ENCODE data around the gene APEH. TPM values are rescaled to one million over a fixed set of nuclear protein-coding genes. Genes with fewer than 3 reads are reported as not detected.

APEH gene
- total and polyA plus RNA-seq, 2 of the 13 experiments (the other 11 are each of a cell fraction or from before 2014, with no cell fraction given) = 116 to 130 TPM

GRCh38 chr3:49661281-49661680, 12.9 kb upstream of the APEH start:
- Histone ChIP-seq H2AFZ (ENCODE audit: low read length) (no peak overlapping the region), H3K27me3 (ENCODE audit: control insufficient read depth in 1 of 2, insufficient read depth in 2 of 2, low read length in 2 of 2) (no peaks in the 10 kb centered on the region), H3K4me3 (replicated peaks in 1 of 3; ENCODE audit: insufficient read depth in 1 of 3, low read depth in 2 of 3, low read length in 3 of 3) (no peak overlapping the region), H3K79me2 (ENCODE audit: insufficient read depth, low read length) (no peaks in the 10 kb centered on the region), H3K36me3 (replicated peaks in 1 of 2; ENCODE audit: control insufficient read depth in 1 of 2, insufficient read depth in 2 of 2, low read length in 2 of 2) (no peaks in the 10 kb centered on the region), H3K9me3 (ENCODE audit: low read length) (no peaks in the 10 kb centered on the region), H3K4me2 (ENCODE audit: low read depth, low read length) (no peak overlapping the region), H4K20me1 (ENCODE audit: insufficient read depth, low read length) (no peaks in the 10 kb centered on the region), H3K4me1 (ENCODE audit: insufficient read depth, low read length) (peaks cover 36% of the 10 kb centered on the region), H3K27ac (ENCODE audit: extremely low read length, insufficient read depth, low read length) (no peak overlapping the region), H3K9ac (ENCODE audit: insufficient read depth, low read depth, low read length) (no peak overlapping the region)
- TF ChIP-seq, protein P1, sequence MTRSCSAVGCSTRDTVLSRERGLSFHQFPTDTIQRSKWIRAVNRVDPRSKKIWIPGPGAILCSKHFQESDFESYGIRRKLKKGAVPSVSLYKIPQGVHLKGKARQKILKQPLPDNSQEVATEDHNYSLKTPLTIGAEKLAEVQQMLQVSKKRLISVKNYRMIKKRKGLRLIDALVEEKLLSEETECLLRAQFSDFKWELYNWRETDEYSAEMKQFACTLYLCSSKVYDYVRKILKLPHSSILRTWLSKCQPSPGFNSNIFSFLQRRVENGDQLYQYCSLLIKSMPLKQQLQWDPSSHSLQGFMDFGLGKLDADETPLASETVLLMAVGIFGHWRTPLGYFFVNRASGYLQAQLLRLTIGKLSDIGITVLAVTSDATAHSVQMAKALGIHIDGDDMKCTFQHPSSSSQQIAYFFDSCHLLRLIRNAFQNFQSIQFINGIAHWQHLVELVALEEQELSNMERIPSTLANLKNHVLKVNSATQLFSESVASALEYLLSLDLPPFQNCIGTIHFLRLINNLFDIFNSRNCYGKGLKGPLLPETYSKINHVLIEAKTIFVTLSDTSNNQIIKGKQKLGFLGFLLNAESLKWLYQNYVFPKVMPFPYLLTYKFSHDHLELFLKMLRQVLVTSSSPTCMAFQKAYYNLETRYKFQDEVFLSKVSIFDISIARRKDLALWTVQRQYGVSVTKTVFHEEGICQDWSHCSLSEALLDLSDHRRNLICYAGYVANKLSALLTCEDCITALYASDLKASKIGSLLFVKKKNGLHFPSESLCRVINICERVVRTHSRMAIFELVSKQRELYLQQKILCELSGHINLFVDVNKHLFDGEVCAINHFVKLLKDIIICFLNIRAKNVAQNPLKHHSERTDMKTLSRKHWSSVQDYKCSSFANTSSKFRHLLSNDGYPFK (CRISPR knock-in tag; IDR thresholded peaks at IDR 0.05; ENCODE audit: borderline replicate concordance) = no peak
- TF ChIP-seq ZNF17 (CRISPR knock-in tag; IDR thresholded peaks at IDR 0.05) = no peak
- no peak for TF ChIP-seq ZNF816 (CRISPR knock-in tag; IDR thresholded peaks at IDR 0.05; ENCODE audit: borderline replicate concordance)
- no peak for TF ChIP-seq KLF12 (CRISPR knock-in tag; IDR thresholded peaks at IDR 0.05; ENCODE audit: borderline replicate concordance)
- TF ChIP-seq, protein P2, sequence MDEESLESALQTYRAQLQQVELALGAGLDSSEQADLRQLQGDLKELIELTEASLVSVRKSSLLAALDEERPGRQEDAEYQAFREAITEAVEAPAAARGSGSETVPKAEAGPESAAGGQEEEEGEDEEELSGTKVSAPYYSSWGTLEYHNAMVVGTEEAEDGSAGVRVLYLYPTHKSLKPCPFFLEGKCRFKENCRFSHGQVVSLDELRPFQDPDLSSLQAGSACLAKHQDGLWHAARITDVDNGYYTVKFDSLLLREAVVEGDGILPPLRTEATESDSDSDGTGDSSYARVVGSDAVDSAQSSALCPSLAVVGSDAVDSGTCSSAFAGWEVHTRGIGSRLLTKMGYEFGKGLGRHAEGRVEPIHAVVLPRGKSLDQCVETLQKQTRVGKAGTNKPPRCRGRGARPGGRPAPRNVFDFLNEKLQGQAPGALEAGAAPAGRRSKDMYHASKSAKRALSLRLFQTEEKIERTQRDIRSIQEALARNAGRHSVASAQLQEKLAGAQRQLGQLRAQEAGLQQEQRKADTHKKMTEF (CRISPR knock-in tag; IDR thresholded peaks at IDR 0.05) = no peak
- TF ChIP-seq HNRNPH1 (optimal IDR thresholded peaks at IDR 0.05; ENCODE audit: low read depth, low read length) = no peak
- no peak for TF ChIP-seq CAMTA2 (CRISPR knock-in tag; IDR thresholded peaks at IDR 0.05; ENCODE audit: borderline replicate concordance)
- no peak for TF ChIP-seq NR2F2 (IDR thresholded peaks at IDR 0.05; ENCODE audit: borderline replicate concordance, low read depth)
- TF ChIP-seq TOE1 (CRISPR knock-in tag; IDR thresholded peaks at IDR 0.05) = no peak
- no peak for TF ChIP-seq CBX5 (CRISPR knock-in tag; IDR thresholded peaks at IDR 0.05; ENCODE audit: borderline replicate concordance)
- TF ChIP-seq, protein P3, sequence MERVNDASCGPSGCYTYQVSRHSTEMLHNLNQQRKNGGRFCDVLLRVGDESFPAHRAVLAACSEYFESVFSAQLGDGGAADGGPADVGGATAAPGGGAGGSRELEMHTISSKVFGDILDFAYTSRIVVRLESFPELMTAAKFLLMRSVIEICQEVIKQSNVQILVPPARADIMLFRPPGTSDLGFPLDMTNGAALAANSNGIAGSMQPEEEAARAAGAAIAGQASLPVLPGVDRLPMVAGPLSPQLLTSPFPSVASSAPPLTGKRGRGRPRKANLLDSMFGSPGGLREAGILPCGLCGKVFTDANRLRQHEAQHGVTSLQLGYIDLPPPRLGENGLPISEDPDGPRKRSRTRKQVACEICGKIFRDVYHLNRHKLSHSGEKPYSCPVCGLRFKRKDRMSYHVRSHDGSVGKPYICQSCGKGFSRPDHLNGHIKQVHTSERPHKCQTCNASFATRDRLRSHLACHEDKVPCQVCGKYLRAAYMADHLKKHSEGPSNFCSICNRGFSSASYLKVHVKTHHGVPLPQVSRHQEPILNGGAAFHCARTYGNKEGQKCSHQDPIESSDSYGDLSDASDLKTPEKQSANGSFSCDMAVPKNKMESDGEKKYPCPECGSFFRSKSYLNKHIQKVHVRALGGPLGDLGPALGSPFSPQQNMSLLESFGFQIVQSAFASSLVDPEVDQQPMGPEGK (CRISPR knock-in tag; IDR thresholded peaks at IDR 0.05) = no peak
- TF ChIP-seq HDAC6 (IDR thresholded peaks at IDR 0.05; ENCODE audit: low read depth, low read length) = no peak
- no peak for TF ChIP-seq ZFP37 (CRISPR knock-in tag; IDR thresholded peaks at IDR 0.05; ENCODE audit: borderline replicate concordance)
- TF ChIP-seq ZNF883 (CRISPR knock-in tag; IDR thresholded peaks at IDR 0.05; ENCODE audit: not compliant biosample characterization) = no peak
- FAIRE-seq (no peak), DNase-seq (ENCODE audit: low spot score) (no peak), ATAC-seq (no peak)
- intact Hi-C loops (cut with micrococcal nuclease; ENCODE audit: unreplicated experiment) = no loop called here
- in situ Hi-C loops (cut with HindIII; ENCODE audit: extremely low pct_ligation_motif_present, low pct_unique_long_range_greater_than_20kb) = no loop called here
- BruUV-seq (replicated peaks) = no TSS peak
- POLR2A ChIA-PET = no interaction called here
- CTCF ChIA-PET (ENCODE audit: low intra/inter-chr PET ratio, low total read pairs) = no interaction called here
- WGBS (ENCODE audit: low lambda C conversion rate) = 88% methylated on average over 13 of the region's 14 CpGs
